ENCODE results near the gene LMO4. TPM values are rescaled to one million over a fixed set of nuclear protein-coding genes. Genes with fewer than 3 reads are reported as not detected.

Gene LMO4
- total and polyA plus RNA-seq, 2 of the 13 experiments (the other 11 are each of a cell fraction or from before 2014, with no cell fraction given), result 19.3 to 49.9 TPM

GRCh38 chr1:87328272-87329050 lies at the start of gene LMO4 (continued):
- TF ChIP-seq IKZF5 (CRISPR knock-in tag; IDR thresholded peaks at IDR 0.05) (no peak; the same call in 1 of the 2 replicates), MED8 (CRISPR knock-in tag; IDR thresholded peaks at IDR 0.05; ENCODE audit: insufficient replicate concordance) (no peak), ZNF510 (CRISPR knock-in tag; IDR thresholded peaks at IDR 0.05; ENCODE audit: low read depth) (no peak), DZIP1 (CRISPR knock-in tag; IDR thresholded peaks at IDR 0.05) (no peak), GPN1 (CRISPR knock-in tag; IDR thresholded peaks at IDR 0.05; ENCODE audit: borderline replicate concordance) (no peak), NR0B2 (CRISPR knock-in tag; IDR thresholded peaks at IDR 0.05) (no peak), TRAFD1 (CRISPR knock-in tag; IDR thresholded peaks at IDR 0.05; ENCODE audit: borderline replicate concordance) (no peak), ZNF318 (CRISPR knock-in tag; IDR thresholded peaks at IDR 0.05) (no peak)
- TF ChIP-seq, protein P1, sequence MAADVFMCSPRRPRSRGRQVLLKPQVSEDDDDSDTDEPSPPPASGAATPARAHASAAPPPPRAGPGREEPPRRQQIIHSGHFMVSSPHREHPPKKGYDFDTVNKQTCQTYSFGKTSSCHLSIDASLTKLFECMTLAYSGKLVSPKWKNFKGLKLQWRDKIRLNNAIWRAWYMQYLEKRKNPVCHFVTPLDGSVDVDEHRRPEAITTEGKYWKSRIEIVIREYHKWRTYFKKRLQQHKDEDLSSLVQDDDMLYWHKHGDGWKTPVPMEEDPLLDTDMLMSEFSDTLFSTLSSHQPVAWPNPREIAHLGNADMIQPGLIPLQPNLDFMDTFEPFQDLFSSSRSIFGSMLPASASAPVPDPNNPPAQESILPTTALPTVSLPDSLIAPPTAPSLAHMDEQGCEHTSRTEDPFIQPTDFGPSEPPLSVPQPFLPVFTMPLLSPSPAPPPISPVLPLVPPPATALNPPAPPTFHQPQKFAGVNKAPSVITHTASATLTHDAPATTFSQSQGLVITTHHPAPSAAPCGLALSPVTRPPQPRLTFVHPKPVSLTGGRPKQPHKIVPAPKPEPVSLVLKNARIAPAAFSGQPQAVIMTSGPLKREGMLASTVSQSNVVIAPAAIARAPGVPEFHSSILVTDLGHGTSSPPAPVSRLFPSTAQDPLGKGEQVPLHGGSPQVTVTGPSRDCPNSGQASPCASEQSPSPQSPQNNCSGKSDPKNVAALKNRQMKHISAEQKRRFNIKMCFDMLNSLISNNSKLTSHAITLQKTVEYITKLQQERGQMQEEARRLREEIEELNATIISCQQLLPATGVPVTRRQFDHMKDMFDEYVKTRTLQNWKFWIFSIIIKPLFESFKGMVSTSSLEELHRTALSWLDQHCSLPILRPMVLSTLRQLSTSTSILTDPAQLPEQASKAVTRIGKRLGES (CRISPR knock-in tag; IDR thresholded peaks at IDR 0.05; ENCODE audit: borderline replicate concordance), result no peak
